HG03442 (cell line): ENCODE results near the gene HYLS1.
"Not testable (repeated sequence)": the region's sequence is repeated elsewhere in the genome, so short reads cannot be mapped to it uniquely, and the experiment has no call there.

Experiments
- ATAC-seq: cut with Tn5 transposase; IDR thresholded peaks from one replicate; pipeline ENCODE4 v1.9.1; 2021; ENCODE audit warnings: mild to moderate bottlenecking, moderate library complexity; ENCODE audit not compliant: unreplicated experiment

Gene HYLS1

GRCh38 chr11:125887373-125888324 lies at the start of gene HYLS1:
TSS of gene HYLS1 (plus strand) at chr11:125887668. CDS start at chr11:125899369, 11,701 bp downstream.
- peak; percentile 82 for ATAC-seq

GRCh38 chr11:125842321-125842948 lies 45.0 kb upstream of the HYLS1 start:
- ATAC-seq: no peak

GRCh38 chr11:125846188-125846587 lies 41.3 kb upstream of the HYLS1 start:
- no peak for ATAC-seq

DNA sequence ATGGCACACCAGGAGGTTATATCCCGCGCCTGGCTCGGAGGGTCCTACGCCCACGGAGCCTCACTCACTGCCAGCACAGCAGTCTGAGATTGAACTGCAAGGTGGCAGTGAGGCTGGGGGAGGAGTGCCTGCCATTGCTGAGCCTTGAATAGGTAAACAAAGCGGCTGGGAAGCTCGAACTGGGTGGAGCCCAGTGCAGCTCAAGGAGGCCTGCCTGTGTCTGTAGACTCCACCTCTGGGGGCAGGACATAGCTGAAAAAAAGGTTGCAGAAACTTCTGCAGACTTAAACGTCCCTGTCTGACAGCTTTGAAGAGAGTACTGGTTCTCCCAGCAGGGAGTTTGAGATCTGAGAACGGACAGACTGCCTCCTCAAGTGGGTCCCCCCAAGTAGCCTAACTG lies 29.8 kb upstream of the HYLS1 start:
- not testable (repeated sequence) for ATAC-seq

GRCh38 chr11:125862786-125863185 lies 24.7 kb upstream of the HYLS1 start:
- ATAC-seq: not testable (repeated sequence)

DNA sequence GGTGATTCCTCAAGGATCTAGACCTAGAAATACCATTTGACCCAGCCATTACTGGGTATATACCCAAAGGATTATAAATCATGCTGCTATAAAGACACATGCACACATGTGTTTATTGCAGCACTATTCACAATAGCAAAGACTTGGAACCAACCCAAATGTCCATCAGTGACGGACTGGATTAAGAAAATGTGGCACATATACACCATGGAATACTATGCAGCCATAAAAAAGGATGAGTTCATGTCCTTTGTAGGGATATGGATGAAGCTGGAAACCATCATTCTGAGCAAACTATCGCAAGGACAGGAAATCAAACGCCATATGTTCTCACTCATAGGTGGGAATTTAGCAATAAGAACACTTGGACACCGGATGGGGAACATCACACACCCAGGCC lies 22.1 kb upstream of the HYLS1 start:
- ATAC-seq: not testable (repeated sequence)

- no peak for ATAC-seq
Measured at GRCh38 chr11:125869521-125869920, 17.9 kb upstream of the HYLS1 start.

DNA sequence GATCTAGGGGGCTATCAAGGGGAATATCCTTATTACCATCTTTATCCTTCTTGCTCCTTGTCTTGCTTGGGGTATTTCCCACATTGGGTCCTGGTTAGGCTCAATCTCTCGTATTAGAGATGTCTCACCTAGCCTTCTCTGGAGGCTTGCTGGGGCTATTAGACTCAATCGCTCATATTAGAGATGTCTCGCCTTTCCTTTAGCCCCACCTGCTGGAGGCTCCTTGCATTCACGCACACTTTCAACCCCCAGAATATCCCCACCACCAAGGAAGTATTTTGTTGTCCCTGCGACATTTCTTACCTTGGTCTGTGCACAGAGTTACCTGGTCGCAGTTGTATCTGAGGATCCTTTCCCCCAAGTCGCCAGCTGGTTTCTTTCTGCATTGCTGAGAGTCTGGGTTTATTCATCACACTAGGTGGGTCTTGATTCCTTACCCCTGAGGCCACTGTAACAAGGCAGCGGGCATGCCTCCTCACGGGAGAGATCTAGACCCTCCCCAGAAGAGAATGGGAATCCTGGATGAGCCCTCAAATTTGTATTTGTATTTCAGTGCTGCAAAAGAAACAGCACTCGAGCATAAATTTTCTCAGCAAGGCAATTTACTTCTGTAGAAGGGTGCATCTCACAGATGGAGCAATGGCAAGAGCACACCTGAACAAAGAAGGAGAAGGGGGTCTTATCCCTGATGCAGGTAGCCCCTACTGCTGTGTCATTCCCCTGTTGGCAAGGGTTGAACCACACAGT lies 15.9 kb upstream of the HYLS1 start:
- no peak for ATAC-seq

- no peak for ATAC-seq
Measured at GRCh38 chr11:125872138-125872491, 15.4 kb upstream of the HYLS1 start.

- ATAC-seq: no peak
Measured at GRCh38 chr11:125873881-125874555, 13.4 kb upstream of the HYLS1 start.

- ATAC-seq: peak; percentile 86
Measured at GRCh38 chr11:125874556-125875124, 12.8 kb upstream of the HYLS1 start.

DNA sequence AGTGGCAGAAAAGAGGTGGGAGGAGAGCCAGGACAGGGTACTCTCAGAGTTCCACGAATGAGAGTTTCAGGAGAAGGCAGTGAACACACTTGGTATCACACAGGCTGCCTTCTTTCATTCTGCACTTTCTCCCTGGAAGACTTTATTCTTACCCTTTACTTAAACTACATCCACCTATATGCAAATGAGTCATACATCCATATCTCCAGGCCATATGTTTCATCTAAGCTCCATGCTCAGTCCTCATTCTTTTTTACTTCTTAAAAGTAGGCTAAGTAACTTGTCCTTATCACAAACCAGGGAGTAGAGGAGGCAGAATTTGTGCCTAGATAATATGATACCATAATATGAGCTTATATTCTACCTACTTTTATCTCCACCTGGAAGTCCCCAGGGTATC lies 6.2 kb upstream of the HYLS1 start:
- no peak for ATAC-seq

GRCh38 chr11:125883375-125883774 lies 4.1 kb upstream of the HYLS1 start:
- ATAC-seq: no peak

- peak; percentile 17 for ATAC-seq
Measured at GRCh38 chr11:125886997-125887372, 483 bp upstream of the HYLS1 start.

GRCh38 chr11:125890447-125891100 lies 3.1 kb downstream of the HYLS1 start:
- no peak for ATAC-seq

- ATAC-seq: no peak
Measured at GRCh38 chr11:125892071-125892470, 4.6 kb downstream of the HYLS1 start.

DNA sequence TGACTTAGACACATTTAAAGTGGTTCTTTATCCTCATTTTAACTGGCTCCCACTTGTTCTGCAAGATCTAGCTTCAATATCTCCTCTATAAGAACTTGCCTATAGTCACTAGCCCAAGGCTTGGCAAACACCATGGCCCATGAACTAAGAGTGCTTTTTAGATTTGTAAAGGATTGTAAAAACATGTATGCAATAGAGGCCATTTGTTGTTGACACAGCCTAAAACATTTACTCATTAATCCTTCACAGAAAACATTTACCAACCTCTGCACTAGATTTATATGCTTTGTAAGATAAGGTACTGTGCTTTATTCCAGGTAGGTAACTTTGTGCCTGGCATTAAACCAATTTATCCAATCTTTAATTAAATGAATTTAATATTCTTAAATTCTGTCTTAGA lies 5.5 kb downstream of the HYLS1 start:
- ATAC-seq: no peak

DNA sequence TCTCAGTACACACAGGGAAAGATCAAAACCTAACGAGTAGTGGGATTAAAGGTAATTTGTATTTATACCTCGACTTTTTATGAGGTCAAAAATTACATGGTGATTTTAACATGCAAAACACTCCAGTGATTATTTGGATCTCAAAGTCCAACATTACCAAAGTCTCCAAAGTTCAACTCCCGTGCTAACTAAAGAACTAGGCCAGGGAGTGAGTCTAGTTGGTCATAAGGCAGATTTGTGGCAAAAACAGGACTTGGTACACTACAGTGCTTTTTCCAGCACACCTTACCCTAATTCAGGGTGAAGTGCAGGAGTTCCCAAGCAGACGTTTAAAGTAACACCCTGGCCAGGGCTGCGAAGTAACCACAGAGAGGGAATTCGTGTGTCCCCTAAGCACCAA lies 14.4 kb downstream of the HYLS1 start:
- no peak for ATAC-seq

DNA sequence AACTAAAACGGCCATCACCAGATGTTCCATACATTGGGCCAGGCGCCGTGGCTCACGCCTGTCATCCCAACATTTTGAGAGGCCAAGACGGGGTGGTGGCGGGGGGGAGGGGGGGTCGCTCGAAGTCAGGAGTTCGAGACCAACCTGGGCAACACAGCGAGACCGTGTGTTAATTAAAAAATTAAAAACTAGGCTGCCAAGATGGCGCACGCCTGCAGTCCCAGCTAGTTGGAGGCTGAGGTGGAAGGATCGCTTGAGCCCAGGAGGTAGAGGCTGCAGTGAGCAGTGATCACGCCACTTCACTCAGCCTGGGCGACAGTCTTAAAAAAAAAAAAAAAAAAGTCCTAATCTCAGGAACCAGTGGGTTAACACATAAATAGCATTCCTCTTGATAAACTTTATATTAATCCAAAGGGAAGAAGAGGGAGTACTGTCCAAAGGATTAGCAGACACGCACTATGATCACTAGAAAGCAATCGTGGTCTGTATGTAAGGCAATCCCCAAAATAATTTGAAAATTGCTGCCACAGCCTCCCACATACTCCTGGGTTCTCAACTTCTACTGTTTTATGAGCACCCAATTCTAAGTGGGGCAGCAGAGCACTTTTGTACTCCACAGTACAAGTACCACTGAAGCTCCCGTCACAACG lies 14.9 kb downstream of the HYLS1 start:
- ATAC-seq: no peak
